Gastrocnemius medialis (tissue), 4 donors: Measurements from ENCODE around the gene SHBG.

Source experiments
- CTCF ChIP-seq, 5 experiments: fragments of 450-650 bp in 3 of 5; fragments of 200-600 bp in 2 of 5; sonication (generic) in 2 of 5; IDR thresholded peaks in 4 of 5; conservative IDR thresholded peaks in 1 of 5; 1 replicate in 4 of 5; 2 replicates in 1 of 5; pipeline ENCODE4 v1.5.1; 2016 to 2019; ENCODE audit warnings: antibody characterized with exemption in 5 of 5, mild to moderate bottlenecking in 3 of 5, moderate library complexity in 3 of 5
- POLR2A ChIP-seq, 2 donors: fragments of 450-650 bp; IDR thresholded peaks; one replicate each; pipeline ENCODE4 v1.6.1; 2017; ENCODE audit warnings: antibody characterized with exemption in 2 of 2, mild to moderate bottlenecking in 2 of 2, moderate library complexity in 2 of 2

- TF ChIP-seq CTCF (IDR thresholded peaks at IDR 0.05 in 4 of 5, conservative IDR thresholded peaks at IDR 0.05 in 1 of 5), result no peak
- no peak for TF ChIP-seq POLR2A (IDR thresholded peaks at IDR 0.05)
Observed at GRCh38 chr17:7646457-7646856, 16.5 kb downstream of the SHBG start.
